ENCODE data around the gene SUSD6. TPM values are rescaled to one million over a fixed set of nuclear protein-coding genes. Genes with fewer than 3 reads are reported as not detected.
"Not testable (repeated sequence)": the region's sequence is repeated elsewhere in the genome, so short reads cannot be mapped to it uniquely, and the experiment has no call there.

The SUSD6 gene
- total and polyA plus RNA-seq, 9 of the 15 experiments (the other 6 are each of a cell fraction or from before 2014, with no cell fraction given), result 2.9 to 20.7 (median 5.6) TPM

DNA sequence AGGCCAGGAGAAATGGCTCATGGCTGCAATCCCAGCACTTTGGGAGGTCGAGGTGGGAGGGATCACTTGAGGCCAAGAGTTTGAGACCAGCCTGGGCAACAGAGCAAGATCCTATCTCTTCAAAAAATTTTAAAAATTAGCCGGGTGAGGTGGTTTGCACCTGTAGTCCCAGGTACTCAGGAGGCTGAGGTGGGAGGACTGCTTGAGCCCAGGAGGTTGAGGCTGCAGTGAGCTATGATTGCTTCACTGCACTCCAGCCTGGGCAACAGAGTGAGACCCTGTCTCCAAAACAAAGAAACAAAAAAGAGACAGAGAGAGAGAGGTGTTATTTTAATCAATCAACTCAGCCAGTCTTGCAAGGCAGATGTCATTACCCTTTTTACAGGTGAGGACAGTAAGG is 107.2 kb downstream of the SUSD6 start:
- CTCF ChIA-PET (ENCODE audit: low intra/inter-chr PET ratio); H2AFZ ChIP-seq (ENCODE audit: low read depth, low read length); BruUV-seq (replicated peaks); H3K79me2 ChIP-seq (ENCODE audit: control insufficient read depth, insufficient read depth, low read length); intact Hi-C loops (cut with micrococcal nuclease); H3K9me3 ChIP-seq (replicated peaks; ENCODE audit: control insufficient read depth, insufficient read depth, low read depth, low read length); H3K9me1 ChIP-seq (ENCODE audit: control insufficient read depth, insufficient read depth, low read length); H3K36me3 ChIP-seq (ENCODE audit: control insufficient read depth, insufficient read depth, low read length); H3K4me3 ChIP-seq; H3K27me3 ChIP-seq (ENCODE audit: control insufficient read depth in 2 of 2, insufficient read depth in 2 of 2, low read length in 2 of 2); in situ Hi-C loops (cut with MboI); FAIRE-seq; H3K4me2 ChIP-seq (ENCODE audit: insufficient read depth, low read length); H3K9ac ChIP-seq (ENCODE audit: insufficient read depth in 1 of 2, low read depth in 2 of 2, low read length in 2 of 2); DNase-seq (ENCODE audit: extremely low read depth in 1 of 4, low spot score in 3 of 4); H3K4me1 ChIP-seq (replicated peaks in 1 of 2; ENCODE audit: control insufficient read depth in 2 of 2, insufficient read depth in 2 of 2, low read length in 2 of 2); H4K20me1 ChIP-seq (replicated peaks; ENCODE audit: control insufficient read depth, insufficient read depth, low read length); ATAC-seq; H3K27ac ChIP-seq (ENCODE audit: extremely low read depth, low read depth, low read length): not testable (repeated sequence)
- peak; percentile 45 for TF ChIP-seq ZNF121 (CRISPR knock-in tag; conservative IDR thresholded peaks at IDR 0.05)
- POLR2A ChIA-PET, result interaction anchor here (1.0 kb wide), 1 partner anchor 90 kb away, joined by 3 read pairs; no protein-coding TSS in a partner anchor
- WGBS (ENCODE audit: insufficient coverage, low coverage, missing lambda C conversion rate), result 30% methylated on average over 2 of the region's 2 CpGs

DNA sequence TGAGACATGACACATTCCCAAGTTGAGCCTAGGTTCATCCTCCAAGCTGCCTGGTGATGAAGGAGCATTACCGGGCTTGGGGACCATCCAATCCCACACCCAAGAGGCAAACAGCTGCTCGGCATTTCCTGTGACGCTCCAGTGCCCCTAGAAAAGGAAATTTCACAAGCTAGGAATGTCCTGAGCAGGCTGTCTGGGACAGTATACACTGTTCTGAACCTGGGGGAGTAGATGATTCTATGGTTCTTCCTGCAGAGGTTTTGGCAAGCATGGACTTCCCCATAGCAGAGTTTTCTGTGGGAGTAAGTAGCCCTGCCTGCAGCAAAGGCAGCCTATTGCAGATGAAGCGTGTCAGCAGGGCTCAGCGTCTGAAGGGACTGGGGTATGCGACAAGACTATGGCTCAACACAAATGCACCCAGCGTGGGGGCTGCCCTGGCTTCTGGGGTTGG is 108.1 kb downstream of the SUSD6 start:
- BruUV-seq (replicated peaks), result no TSS peak
- no peaks in the 10 kb centered on the region for H3K27me3 ChIP-seq (ENCODE audit: control insufficient read depth in 2 of 2, insufficient read depth in 2 of 2, low read length in 2 of 2)
- DNase-seq (ENCODE audit: extremely low read depth in 1 of 4, low spot score in 3 of 4) (no peak), ATAC-seq (peak; percentile 43), FAIRE-seq (no peak)
- H3K4me1 ChIP-seq (replicated peaks in 1 of 2; ENCODE audit: control insufficient read depth in 2 of 2, insufficient read depth in 2 of 2, low read length in 2 of 2), result no peaks in the 10 kb centered on the region; a peak in 1 of 5 replicates
- H2AFZ ChIP-seq (ENCODE audit: low read depth, low read length), result no peak overlapping the region
- ChIA-PET POLR2A (interaction anchor here (1.3 kb wide), 1 partner anchor 21 kb away, joined by 3 read pairs; no protein-coding TSS in a partner anchor), CTCF (ENCODE audit: low intra/inter-chr PET ratio) (interaction anchor here (0.6 kb wide), 1 partner anchor 24 kb away, joined by 3 read pairs; no protein-coding TSS in a partner anchor)
- H3K9me1 ChIP-seq (ENCODE audit: control insufficient read depth, insufficient read depth, low read length), result no peaks in the 10 kb centered on the region
- no peak overlapping the region for H3K4me2 ChIP-seq (ENCODE audit: insufficient read depth, low read length)
- H3K36me3 ChIP-seq (ENCODE audit: control insufficient read depth, insufficient read depth, low read length), result no peaks in the 10 kb centered on the region
- 47% methylated on average over 7 of the region's 7 CpGs for WGBS (ENCODE audit: insufficient coverage, low coverage, missing lambda C conversion rate)
- H4K20me1 ChIP-seq (replicated peaks; ENCODE audit: control insufficient read depth, insufficient read depth, low read length), result no peaks in the 10 kb centered on the region
- H3K9ac ChIP-seq (ENCODE audit: insufficient read depth in 1 of 2, low read depth in 2 of 2, low read length in 2 of 2), result no peak overlapping the region
- H3K79me2 ChIP-seq (ENCODE audit: control insufficient read depth, insufficient read depth, low read length), result no peaks in the 10 kb centered on the region
- in situ Hi-C loops (cut with MboI) (no loop called here), intact Hi-C loops (cut with micrococcal nuclease) (no loop called here)
- H3K4me3 ChIP-seq, result no peak overlapping the region
- H3K27ac ChIP-seq (ENCODE audit: extremely low read depth, low read depth, low read length), result no peak overlapping the region
- no peaks in the 10 kb centered on the region for H3K9me3 ChIP-seq (replicated peaks; ENCODE audit: control insufficient read depth, insufficient read depth, low read depth, low read length)
- no peak for TF ChIP-seq POLR2AphosphoS2 (IDR thresholded peaks at IDR 0.05; ENCODE audit: low read length)
- no peak for TF ChIP-seq ZNF695 (CRISPR knock-in tag; IDR thresholded peaks at IDR 0.05)
- TF ChIP-seq POLR3G (IDR thresholded peaks at IDR 0.05; ENCODE audit: extremely low read depth, insufficient read length, insufficient replicate concordance), result no peak
- TF ChIP-seq MBD2 (IDR thresholded peaks at IDR 0.05; ENCODE audit: borderline replicate concordance, low read depth), result no peak
- TF ChIP-seq, protein P1, sequence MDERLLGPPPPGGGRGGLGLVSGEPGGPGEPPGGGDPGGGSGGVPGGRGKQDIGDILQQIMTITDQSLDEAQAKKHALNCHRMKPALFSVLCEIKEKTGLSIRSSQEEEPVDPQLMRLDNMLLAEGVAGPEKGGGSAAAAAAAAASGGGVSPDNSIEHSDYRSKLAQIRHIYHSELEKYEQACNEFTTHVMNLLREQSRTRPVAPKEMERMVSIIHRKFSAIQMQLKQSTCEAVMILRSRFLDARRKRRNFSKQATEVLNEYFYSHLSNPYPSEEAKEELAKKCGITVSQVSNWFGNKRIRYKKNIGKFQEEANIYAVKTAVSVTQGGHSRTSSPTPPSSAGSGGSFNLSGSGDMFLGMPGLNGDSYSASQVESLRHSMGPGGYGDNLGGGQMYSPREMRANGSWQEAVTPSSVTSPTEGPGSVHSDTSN (CRISPR knock-in tag; IDR thresholded peaks at IDR 0.05; ENCODE audit: low read depth), result no peak
- TF ChIP-seq, protein P1 (tag; conservative IDR thresholded peaks at IDR 0.05; ENCODE audit: low read depth), result no peak
- no peak for TF ChIP-seq TAF7 (tag; IDR thresholded peaks at IDR 0.05)
